ENCODE data around the gene DPYSL4. TPM values are rescaled to one million over a fixed set of nuclear protein-coding genes. Genes with fewer than 3 reads are reported as not detected.

Gene DPYSL4
- total and polyA plus RNA-seq, 2 of the 4 experiments (the other 2 are of a cell fraction): 8.1 to 30.5 TPM

DNA sequence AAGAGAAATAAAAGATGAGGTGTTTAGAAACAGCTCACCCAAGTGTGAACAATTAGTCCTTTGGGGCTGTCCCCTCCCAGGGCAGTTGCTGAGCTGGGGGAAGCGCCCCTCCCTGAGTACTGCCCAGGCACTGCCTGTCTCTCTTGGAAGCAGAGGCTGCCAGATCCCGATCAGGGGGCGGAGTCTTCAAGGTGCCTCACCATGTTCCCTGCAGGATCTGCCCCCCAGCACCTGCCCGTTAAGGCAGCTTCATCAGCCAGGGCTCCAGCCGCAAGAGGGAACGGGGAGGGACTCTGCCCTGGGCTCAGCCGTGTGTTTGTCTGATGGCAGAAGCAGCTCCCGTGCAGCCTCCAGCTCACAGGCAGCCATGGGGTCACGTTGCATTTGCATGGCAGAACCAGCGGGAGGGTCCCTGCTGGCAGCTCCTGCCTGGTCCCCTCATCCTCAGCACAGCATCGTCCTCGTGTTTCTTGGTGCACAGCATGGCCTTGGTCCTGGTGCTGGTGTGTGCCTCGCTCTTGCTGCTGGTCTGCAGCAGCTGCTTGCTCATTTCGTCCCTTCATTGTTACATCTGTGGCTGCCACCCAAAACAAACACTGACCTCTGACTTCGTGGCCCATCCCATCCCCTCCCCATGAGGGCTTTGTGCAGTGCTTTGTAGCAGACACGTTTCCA lies 10.7 kb upstream of the DPYSL4 start:
- CTCF ChIA-PET: no interaction called here
- no peaks in the 10 kb centered on the region for H3K79me1 ChIP-seq (ENCODE audit: low read depth in 1 of 2, low read length in 2 of 2)

More for the DNA sequence above, 10.7 kb upstream of the DPYSL4 start:
- no peak overlapping the region for H4K91ac ChIP-seq (ENCODE audit: insufficient read depth, low read depth, low read length)
- H3K14ac ChIP-seq (replicated peaks; ENCODE audit: low read depth, low read length): no peak overlapping the region
- no peak overlapping the region for H2AK5ac ChIP-seq (ENCODE audit: low read depth, low read length)
- POLR2A ChIA-PET (ENCODE audit: unreplicated experiment): no interaction called here
- H2AK9ac ChIP-seq (replicated peaks; ENCODE audit: low read depth, low read length, poor library complexity): no peak overlapping the region
- no peak overlapping the region for H3K23ac ChIP-seq (ENCODE audit: low read depth, low read length)
- H4K5ac ChIP-seq (ENCODE audit: low read depth, low read length): no peak overlapping the region
- H2AFZ ChIP-seq (replicated peaks; ENCODE audit: low read length, poor library complexity): peak overlapping the region; percentile 33
- no peaks in the 10 kb centered on the region for H3K4me1 ChIP-seq (ENCODE audit: control insufficient read depth, insufficient read depth, low read length)
- H2BK5ac ChIP-seq (ENCODE audit: low read depth, low read length, poor library complexity, severe bottlenecking): no peak overlapping the region
- DNase-seq (no peak), ATAC-seq (ENCODE audit: low read depth) (peak; percentile 24; the same call in 1 of the 2 replicates)
- no peak overlapping the region for H3K56ac ChIP-seq (ENCODE audit: extremely low read depth, insufficient read depth, low read length)
- in situ Hi-C loops (cut with MboI; ENCODE audit: low sequenced_read_pairs): no loop called here
- H3K9me1 ChIP-seq (ENCODE audit: insufficient read depth, low read length): no peaks in the 10 kb centered on the region
- no peak overlapping the region for H3K9ac ChIP-seq (ENCODE audit: low read depth, low read length)
- BruUV-seq (replicated peaks): no TSS peak
- H2BK15ac ChIP-seq (ENCODE audit: low read depth, low read length): no peak overlapping the region
- no peak overlapping the region for H3K18ac ChIP-seq (ENCODE audit: low read depth, low read length)
- 5% methylated on average over 6 of the region's 16 CpGs; no CpG with 5 or more reads in 1 of the 2 experiments for WGBS, 2 experiments (ENCODE audit: extremely low coverage in 2 of 2, insufficient read length in 1 of 2)
- H3K4me3 ChIP-seq (ENCODE audit: insufficient read depth, low read depth, low read length): no peak overlapping the region
- H4K8ac ChIP-seq (ENCODE audit: low read depth in 2 of 2, low read length in 2 of 2): no peak overlapping the region
- no peak overlapping the region for H2BK120ac ChIP-seq (ENCODE audit: low read depth, low read length)
- H3K27me3 ChIP-seq (ENCODE audit: control insufficient read depth, insufficient read depth, low read length): peaks cover 31% of the 10 kb centered on the region
- H3K4ac ChIP-seq (ENCODE audit: low read depth, low read length): no peak overlapping the region
- intact Hi-C loops (cut with micrococcal nuclease): no loop called here
- no peak overlapping the region for H3K4me2 ChIP-seq (ENCODE audit: low read depth, low read length)
- TF ChIP-seq SMC3 (IDR thresholded peaks at IDR 0.05; ENCODE audit: low read depth, low read length): no peak
- no peak for TF ChIP-seq POLR2A (IDR thresholded peaks at IDR 0.05; ENCODE audit: low read depth, low read length)
- dilution Hi-C loops (cut with HindIII; ENCODE audit: low sequenced_read_pairs, unreplicated experiment): no loop called here
- H3K9me3 ChIP-seq (ENCODE audit: control insufficient read depth, insufficient read depth, low read length): no peaks in the 10 kb centered on the region; the same call in 1 of the 2 replicates
- H4K20me1 ChIP-seq (ENCODE audit: insufficient read depth, low read length): no peaks in the 10 kb centered on the region; the same call in 1 of the 2 replicates
- no peak overlapping the region for H2BK20ac ChIP-seq (ENCODE audit: low read depth, low read length)
- H3K36me3 ChIP-seq (ENCODE audit: control insufficient read depth, insufficient read depth, low read length): no peaks in the 10 kb centered on the region
- no peak overlapping the region for H3K27ac ChIP-seq (ENCODE audit: insufficient read depth, low read length)

Data from IMR-90 (cell line).